ENCODE results near the gene POPDC3. TPM values are rescaled to one million over a fixed set of nuclear protein-coding genes. Genes with fewer than 3 reads are reported as not detected.

The POPDC3 gene
- total and polyA plus RNA-seq, 2 of the 13 experiments (the other 11 are each of a cell fraction or from before 2014, with no cell fraction given): 0.18 to 0.20 TPM

DNA sequence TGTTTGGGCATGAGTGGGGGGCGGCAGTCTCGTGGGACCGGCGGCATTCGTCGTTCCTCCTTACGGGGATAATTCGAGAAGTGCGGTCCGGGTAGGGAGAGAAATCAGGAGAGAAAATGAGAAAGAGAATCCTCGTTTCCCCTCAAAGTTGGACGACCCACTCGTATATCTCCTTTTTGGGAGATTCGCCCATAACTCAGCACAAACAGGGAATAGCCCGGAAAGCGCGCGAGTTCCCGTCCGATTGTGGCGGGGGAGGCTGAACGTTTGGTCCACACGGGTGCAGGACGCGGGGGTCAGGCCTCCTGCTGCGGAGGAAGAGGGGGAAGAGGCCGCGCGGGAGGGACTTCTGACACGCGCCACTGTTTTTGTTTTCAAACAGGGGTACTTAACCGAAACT, 42.4 kb downstream of the POPDC3 start:
- POLR2A ChIA-PET: interaction anchor here (1.4 kb wide), 1 partner anchor 9 kb away, joined by 3 read pairs; no protein-coding TSS in a partner anchor
- Histone ChIP-seq H3K4me3 (replicated peaks in 1 of 3; ENCODE audit: insufficient read depth in 1 of 3, low read depth in 2 of 3, low read length in 3 of 3) (peak overlapping the region in 2 of 3 experiments; percentile 30 to 74; a peak in 3 of 6 replicates), H4K20me1 (ENCODE audit: insufficient read depth, low read length) (no peaks in the 10 kb centered on the region), H3K9ac (ENCODE audit: insufficient read depth, low read depth, low read length) (no peak overlapping the region), H3K9me3 (ENCODE audit: low read length) (no peaks in the 10 kb centered on the region), H3K36me3 (replicated peaks in 1 of 2; ENCODE audit: control insufficient read depth in 1 of 2, insufficient read depth in 2 of 2, low read length in 2 of 2) (no peaks in the 10 kb centered on the region), H3K27me3 (ENCODE audit: control insufficient read depth in 1 of 2, insufficient read depth in 2 of 2, low read length in 2 of 2) (peaks cover 4 to 17% of the 10 kb centered on the region in 2 experiments; a peak in 3 of 5 replicates), H3K4me1 (ENCODE audit: insufficient read depth, low read length) (peaks cover 7% of the 10 kb centered on the region; the same call in 1 of the 2 replicates), H3K79me2 (ENCODE audit: insufficient read depth, low read length) (no peaks in the 10 kb centered on the region), H2AFZ (ENCODE audit: low read length) (no peak overlapping the region), H3K4me2 (ENCODE audit: low read depth, low read length) (peak overlapping the region; percentile 69; the same call in 1 of the 2 replicates), H3K27ac (ENCODE audit: extremely low read length, insufficient read depth, low read length) (no peak overlapping the region)
- ATAC-seq (no peak), DNase-seq (ENCODE audit: low spot score) (no peak), FAIRE-seq (no peak)
- in situ Hi-C loops (cut with HindIII; ENCODE audit: extremely low pct_ligation_motif_present, low pct_unique_long_range_greater_than_20kb): no loop called here
- BruUV-seq (replicated peaks): no TSS peak
- CTCF ChIA-PET (ENCODE audit: low intra/inter-chr PET ratio, low total read pairs): no interaction called here
- intact Hi-C loops (cut with micrococcal nuclease; ENCODE audit: unreplicated experiment): no loop called here
- 63% methylated on average over 32 of the region's 32 CpGs for WGBS (ENCODE audit: low lambda C conversion rate)
- TF ChIP-seq ZNF546 (CRISPR knock-in tag; conservative IDR thresholded peaks at IDR 0.05) (no peak), MED13 (CRISPR knock-in tag; IDR thresholded peaks at IDR 0.05) (no peak), ZNF879 (CRISPR knock-in tag; IDR thresholded peaks at IDR 0.05) (no peak), ZNF367 (CRISPR knock-in tag; IDR thresholded peaks at IDR 0.05; ENCODE audit: borderline replicate concordance) (no peak), ZNF207 (IDR thresholded peaks at IDR 0.05; ENCODE audit: borderline replicate concordance) (no peak), ELF1 (CRISPR knock-in tag; IDR thresholded peaks at IDR 0.05) (no peak), ZNF839 (CRISPR knock-in tag; IDR thresholded peaks at IDR 0.05; ENCODE audit: borderline replicate concordance) (no peak)
- TF ChIP-seq, protein P1, sequence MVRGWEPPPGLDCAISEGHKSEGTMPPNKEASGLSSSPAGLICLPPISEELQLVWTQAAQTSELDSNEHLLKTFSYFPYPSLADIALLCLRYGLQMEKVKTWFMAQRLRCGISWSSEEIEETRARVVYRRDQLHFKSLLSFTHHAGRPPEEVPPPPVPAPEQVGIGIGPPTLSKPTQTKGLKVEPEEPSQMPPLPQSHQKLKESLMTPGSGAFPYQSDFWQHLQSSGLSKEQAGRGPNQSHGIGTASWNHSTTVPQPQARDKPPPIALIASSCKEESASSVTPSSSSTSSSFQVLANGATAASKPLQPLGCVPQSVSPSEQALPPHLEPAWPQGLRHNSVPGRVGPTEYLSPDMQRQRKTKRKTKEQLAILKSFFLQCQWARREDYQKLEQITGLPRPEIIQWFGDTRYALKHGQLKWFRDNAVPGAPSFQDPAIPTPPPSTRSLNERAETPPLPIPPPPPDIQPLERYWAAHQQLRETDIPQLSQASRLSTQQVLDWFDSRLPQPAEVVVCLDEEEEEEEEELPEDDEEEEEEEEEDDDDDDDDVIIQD (CRISPR knock-in tag; IDR thresholded peaks at IDR 0.05; ENCODE audit: low read depth): no peak
- TF ChIP-seq, protein P2, sequence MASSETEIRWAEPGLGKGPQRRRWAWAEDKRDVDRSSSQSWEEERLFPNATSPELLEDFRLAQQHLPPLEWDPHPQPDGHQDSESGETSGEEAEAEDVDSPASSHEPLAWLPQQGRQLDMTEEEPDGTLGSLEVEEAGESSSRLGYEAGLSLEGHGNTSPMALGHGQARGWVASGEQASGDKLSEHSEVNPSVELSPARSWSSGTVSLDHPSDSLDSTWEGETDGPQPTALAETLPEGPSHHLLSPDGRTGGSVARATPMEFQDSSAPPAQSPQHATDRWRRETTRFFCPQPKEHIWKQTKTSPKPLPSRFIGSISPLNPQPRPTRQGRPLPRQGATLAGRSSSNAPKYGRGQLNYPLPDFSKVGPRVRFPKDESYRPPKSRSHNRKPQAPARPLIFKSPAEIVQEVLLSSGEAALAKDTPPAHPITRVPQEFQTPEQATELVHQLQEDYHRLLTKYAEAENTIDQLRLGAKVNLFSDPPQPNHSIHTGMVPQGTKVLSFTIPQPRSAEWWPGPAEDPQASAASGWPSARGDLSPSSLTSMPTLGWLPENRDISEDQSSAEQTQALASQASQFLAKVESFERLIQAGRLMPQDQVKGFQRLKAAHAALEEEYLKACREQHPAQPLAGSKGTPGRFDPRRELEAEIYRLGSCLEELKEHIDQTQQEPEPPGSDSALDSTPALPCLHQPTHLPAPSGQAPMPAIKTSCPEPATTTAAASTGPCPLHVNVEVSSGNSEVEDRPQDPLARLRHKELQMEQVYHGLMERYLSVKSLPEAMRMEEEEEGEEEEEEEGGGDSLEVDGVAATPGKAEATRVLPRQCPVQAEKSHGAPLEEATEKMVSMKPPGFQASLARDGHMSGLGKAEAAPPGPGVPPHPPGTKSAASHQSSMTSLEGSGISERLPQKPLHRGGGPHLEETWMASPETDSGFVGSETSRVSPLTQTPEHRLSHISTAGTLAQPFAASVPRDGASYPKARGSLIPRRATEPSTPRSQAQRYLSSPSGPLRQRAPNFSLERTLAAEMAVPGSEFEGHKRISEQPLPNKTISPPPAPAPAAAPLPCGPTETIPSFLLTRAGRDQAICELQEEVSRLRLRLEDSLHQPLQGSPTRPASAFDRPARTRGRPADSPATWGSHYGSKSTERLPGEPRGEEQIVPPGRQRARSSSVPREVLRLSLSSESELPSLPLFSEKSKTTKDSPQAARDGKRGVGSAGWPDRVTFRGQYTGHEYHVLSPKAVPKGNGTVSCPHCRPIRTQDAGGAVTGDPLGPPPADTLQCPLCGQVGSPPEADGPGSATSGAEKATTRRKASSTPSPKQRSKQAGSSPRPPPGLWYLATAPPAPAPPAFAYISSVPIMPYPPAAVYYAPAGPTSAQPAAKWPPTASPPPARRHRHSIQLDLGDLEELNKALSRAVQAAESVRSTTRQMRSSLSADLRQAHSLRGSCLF (CRISPR knock-in tag; IDR thresholded peaks at IDR 0.05; ENCODE audit: borderline replicate concordance): no peak
- TF ChIP-seq, protein P3, sequence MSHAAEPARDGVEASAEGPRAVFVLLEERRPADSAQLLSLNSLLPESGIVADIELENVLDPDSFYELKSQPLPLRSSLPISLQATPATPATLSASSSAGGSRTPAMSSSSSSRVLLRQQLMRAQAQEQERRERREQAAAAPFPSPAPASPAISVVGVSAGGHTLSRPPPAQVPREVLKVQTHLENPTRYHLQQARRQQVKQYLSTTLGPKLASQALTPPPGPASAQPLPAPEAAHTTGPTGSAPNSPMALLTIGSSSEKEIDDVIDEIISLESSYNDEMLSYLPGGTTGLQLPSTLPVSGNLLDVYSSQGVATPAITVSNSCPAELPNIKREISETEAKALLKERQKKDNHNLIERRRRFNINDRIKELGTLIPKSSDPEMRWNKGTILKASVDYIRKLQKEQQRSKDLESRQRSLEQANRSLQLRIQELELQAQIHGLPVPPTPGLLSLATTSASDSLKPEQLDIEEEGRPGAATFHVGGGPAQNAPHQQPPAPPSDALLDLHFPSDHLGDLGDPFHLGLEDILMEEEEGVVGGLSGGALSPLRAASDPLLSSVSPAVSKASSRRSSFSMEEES (CRISPR knock-in tag; IDR thresholded peaks at IDR 0.05): no peak
- TF ChIP-seq, protein P4, sequence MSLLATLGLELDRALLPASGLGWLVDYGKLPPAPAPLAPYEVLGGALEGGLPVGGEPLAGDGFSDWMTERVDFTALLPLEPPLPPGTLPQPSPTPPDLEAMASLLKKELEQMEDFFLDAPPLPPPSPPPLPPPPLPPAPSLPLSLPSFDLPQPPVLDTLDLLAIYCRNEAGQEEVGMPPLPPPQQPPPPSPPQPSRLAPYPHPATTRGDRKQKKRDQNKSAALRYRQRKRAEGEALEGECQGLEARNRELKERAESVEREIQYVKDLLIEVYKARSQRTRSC (CRISPR knock-in tag; IDR thresholded peaks at IDR 0.05; ENCODE audit: low read depth): no peak
- TF ChIP-seq, protein P5, sequence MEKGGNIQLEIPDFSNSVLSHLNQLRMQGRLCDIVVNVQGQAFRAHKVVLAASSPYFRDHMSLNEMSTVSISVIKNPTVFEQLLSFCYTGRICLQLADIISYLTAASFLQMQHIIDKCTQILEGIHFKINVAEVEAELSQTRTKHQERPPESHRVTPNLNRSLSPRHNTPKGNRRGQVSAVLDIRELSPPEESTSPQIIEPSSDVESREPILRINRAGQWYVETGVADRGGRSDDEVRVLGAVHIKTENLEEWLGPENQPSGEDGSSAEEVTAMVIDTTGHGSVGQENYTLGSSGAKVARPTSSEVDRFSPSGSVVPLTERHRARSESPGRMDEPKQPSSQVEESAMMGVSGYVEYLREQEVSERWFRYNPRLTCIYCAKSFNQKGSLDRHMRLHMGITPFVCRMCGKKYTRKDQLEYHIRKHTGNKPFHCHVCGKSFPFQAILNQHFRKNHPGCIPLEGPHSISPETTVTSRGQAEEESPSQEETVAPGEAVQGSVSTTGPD (CRISPR knock-in tag; IDR thresholded peaks at IDR 0.05): no peak
